Breast epithelium (tissue), 4 donors: Measurements from ENCODE around the gene APOOL. TPM values are rescaled to one million over a fixed set of nuclear protein-coding genes. Genes with fewer than 3 reads are reported as not detected.

Experiments used
- DNase-seq, 2 donors: peaks; one replicate each; pipeline ENCODE4 v3.0.0-alpha.2; 2019; ENCODE audit warnings: low spot score in 2 of 2
- H3K27ac ChIP-seq, 2 donors: fragments of 200-600 bp; sonication (generic) in 1 of 2; one replicate each; pipeline ENCODE4 v1.5.1; 2016 to 2019; ENCODE audit warnings: mild to moderate bottlenecking in 1 of 2
- H3K27me3 ChIP-seq, 2 donors: fragments of 200-600 bp; sonication (generic) in 1 of 2; one replicate each; pipeline versions ENCODE4 v1.5.1 to v1.6.0; 2017 to 2019; ENCODE audit warnings: control low read depth in 1 of 2, mild to moderate bottlenecking in 1 of 2
- H3K36me3 ChIP-seq: fragments of 200-600 bp; one replicate; pipeline ENCODE4 v1.5.1; 2019
- H3K4me1 ChIP-seq, 2 donors: fragments of 200-600 bp; sonication (generic); one replicate each; pipeline ENCODE4 v1.5.1; 2016 to 2019; ENCODE audit warnings: control low read depth in 1 of 2
- H3K4me3 ChIP-seq, 3 donors: fragments of 200-600 bp; sonication (generic); 1 replicate in 2 of 3; 2 replicates in 1 of 3; pipeline ENCODE4 v1.5.1; 2016 to 2019; ENCODE audit warnings: mild to moderate bottlenecking in 3 of 3, moderate library complexity in 2 of 3
- H3K9me3 ChIP-seq, 2 donors: fragments of 200-600 bp; sonication (generic) in 1 of 2; one replicate each; pipeline ENCODE4 v1.5.1; 2016 to 2019; ENCODE audit warnings: control low read depth in 1 of 2
- POLR2A ChIP-seq: fragments of 450-650 bp; IDR thresholded peaks from one replicate; pipeline ENCODE4 v1.6.1; 2016; ENCODE audit warnings: antibody characterized with exemption, mild to moderate bottlenecking, moderate library complexity
- POLR2AphosphoS5 ChIP-seq, 3 donors: sonication (generic); formaldehyde crosslinking; IDR thresholded peaks; one replicate each; pipeline ENCODE4 v1.6.1; 2017; ENCODE audit warnings: antibody characterized with exemption in 3 of 3
- intact Hi-C: fragments of 100-400 bp; cut with DNase I; formaldehyde crosslinking; loops from one replicate; pipeline ENCODE4 v1.15.1; 2023; ENCODE audit warnings: low total_unique reads
- total RNA-seq, 3 donors: library from RNA; depleted of rRNA; stranded (reverse); fragments of >200 nt; gene quantifications; one replicate each; pipeline ENCODE4 v1.1.0, GENCODE V29; 2016
- TF ChIP-seq, protein P1 (sequence below), 3 donors: fragments of 450-650 bp; IDR thresholded peaks; one replicate each; pipeline ENCODE4 v1.5.1; 2016 to 2017; ENCODE audit warnings: antibody characterized with exemption in 3 of 3, mild to moderate bottlenecking in 3 of 3, moderate library complexity in 3 of 3

The APOOL gene
- total RNA-seq, 3 donors from 2014 or later: 10.8 to 15.8 (median 11.5) TPM

GRCh38 chrX:85031505-85031904 lies 27.8 kb downstream of the APOOL start:
- intact Hi-C loops: no loop called here
- Histone ChIP-seq H3K4me1 (no peaks in the 10 kb centered on the region), H3K27me3 (no peaks in the 10 kb centered on the region), H3K4me3 (no peak overlapping the region), H3K9me3 (peaks cover 0 to 4% of the 10 kb centered on the region in 2 donors), H3K36me3 (no peaks in the 10 kb centered on the region), H3K27ac (no peak overlapping the region)
- DNase-seq: no peak
- TF ChIP-seq, protein P1, sequence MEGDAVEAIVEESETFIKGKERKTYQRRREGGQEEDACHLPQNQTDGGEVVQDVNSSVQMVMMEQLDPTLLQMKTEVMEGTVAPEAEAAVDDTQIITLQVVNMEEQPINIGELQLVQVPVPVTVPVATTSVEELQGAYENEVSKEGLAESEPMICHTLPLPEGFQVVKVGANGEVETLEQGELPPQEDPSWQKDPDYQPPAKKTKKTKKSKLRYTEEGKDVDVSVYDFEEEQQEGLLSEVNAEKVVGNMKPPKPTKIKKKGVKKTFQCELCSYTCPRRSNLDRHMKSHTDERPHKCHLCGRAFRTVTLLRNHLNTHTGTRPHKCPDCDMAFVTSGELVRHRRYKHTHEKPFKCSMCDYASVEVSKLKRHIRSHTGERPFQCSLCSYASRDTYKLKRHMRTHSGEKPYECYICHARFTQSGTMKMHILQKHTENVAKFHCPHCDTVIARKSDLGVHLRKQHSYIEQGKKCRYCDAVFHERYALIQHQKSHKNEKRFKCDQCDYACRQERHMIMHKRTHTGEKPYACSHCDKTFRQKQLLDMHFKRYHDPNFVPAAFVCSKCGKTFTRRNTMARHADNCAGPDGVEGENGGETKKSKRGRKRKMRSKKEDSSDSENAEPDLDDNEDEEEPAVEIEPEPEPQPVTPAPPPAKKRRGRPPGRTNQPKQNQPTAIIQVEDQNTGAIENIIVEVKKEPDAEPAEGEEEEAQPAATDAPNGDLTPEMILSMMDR (IDR thresholded peaks at IDR 0.05): no peak
- TF ChIP-seq POLR2A: no peak
- no peak for TF ChIP-seq POLR2AphosphoS5 (IDR thresholded peaks at IDR 0.05)

DNA sequence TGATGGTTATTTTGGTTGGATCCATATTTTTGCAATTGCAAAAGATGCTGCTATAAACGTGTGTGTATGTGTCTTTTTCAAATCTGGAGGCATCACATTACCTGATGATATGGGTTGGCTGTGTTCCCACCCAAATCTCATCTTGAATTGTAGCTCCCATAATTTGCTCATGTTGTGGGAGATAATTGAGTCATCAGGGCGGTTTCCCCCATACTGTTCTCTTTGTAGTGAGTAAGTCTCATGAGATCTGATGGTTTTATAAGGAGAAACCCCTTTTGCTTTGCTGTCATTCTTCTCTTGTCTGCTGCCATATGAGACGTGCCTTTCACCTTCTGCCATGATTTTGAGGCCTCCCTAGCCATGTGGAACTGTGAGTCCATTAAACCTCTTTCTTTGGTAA lies 33.4 kb downstream of the APOOL start:
- peaks cover 0 to 12% of the 10 kb centered on the region in 2 donors for H3K9me3 ChIP-seq
- no peak for DNase-seq
- H3K4me3 ChIP-seq: no peak overlapping the region
- no peaks in the 10 kb centered on the region for H3K4me1 ChIP-seq
- H3K27me3 ChIP-seq: peaks cover 0 to 6% of the 10 kb centered on the region in 2 donors
- TF ChIP-seq POLR2A (no peak), POLR2AphosphoS5 (IDR thresholded peaks at IDR 0.05) (no peak)
- TF ChIP-seq, protein P1 (IDR thresholded peaks at IDR 0.05): no peak
- intact Hi-C loops: no loop called here
- H3K36me3 ChIP-seq: no peaks in the 10 kb centered on the region
- no peak overlapping the region for H3K27ac ChIP-seq

DNA sequence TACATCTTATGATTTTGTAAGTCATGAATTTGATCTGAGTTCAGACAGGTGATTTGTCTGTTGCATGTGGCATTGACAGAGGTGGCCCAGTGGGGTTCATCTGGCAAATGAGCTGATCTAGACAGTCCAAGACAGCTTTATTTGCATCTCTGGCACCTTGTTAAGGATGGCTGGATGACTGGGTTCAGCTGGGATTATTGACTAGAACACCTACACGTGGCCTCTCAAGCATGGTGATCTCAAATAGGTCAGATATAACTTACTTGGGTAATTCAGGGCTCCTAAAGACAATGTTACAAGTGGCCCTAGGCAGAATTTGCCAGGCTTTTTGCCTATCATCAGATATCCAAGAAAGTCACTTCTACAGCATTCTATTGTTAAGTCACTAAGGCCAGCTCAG lies 48.0 kb downstream of the APOOL start:
- Histone ChIP-seq H3K4me1 (no peaks in the 10 kb centered on the region), H3K9me3 (no peaks in the 10 kb centered on the region), H3K27ac (peak overlapping the region in 1 of 2 donors; percentile 56), H3K4me3 (no peak overlapping the region), H3K27me3 (peaks cover 0 to 16% of the 10 kb centered on the region in 2 donors), H3K36me3 (no peaks in the 10 kb centered on the region)
- DNase-seq: no peak
- intact Hi-C loops: no loop called here
- TF ChIP-seq, protein P1 (IDR thresholded peaks at IDR 0.05): no peak
- TF ChIP-seq POLR2AphosphoS5 (IDR thresholded peaks at IDR 0.05): no peak
- TF ChIP-seq POLR2A: no peak

DNA sequence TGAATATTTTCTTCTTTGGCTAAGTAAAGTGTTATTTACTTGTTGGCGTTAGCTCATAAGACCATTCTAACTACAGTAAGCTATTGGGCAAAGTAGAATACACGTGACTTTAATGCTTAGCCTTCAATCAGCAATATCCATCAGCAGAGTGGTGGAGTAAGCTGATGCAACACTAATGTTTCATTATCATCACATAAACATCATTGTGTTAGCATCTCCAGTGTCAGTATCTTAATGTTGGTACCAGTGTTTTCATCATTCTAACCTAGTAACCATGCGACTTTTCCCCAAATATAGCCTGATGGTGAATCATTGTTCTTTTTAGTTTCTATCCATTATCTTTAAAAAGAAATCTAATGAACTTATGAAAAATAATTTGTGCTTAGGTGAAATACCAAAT lies 48.5 kb downstream of the APOOL start:
- no peak overlapping the region for H3K4me3 ChIP-seq
- no peaks in the 10 kb centered on the region for H3K36me3 ChIP-seq
- H3K27ac ChIP-seq: peak overlapping the region in 1 of 2 donors; percentile 56
- H3K27me3 ChIP-seq: peaks cover 0 to 16% of the 10 kb centered on the region in 2 donors
- DNase-seq: no peak
- intact Hi-C loops: no loop called here
- H3K4me1 ChIP-seq: no peaks in the 10 kb centered on the region
- TF ChIP-seq, protein P1 (IDR thresholded peaks at IDR 0.05): no peak
- TF ChIP-seq POLR2AphosphoS5 (IDR thresholded peaks at IDR 0.05) (no peak), POLR2A (no peak)
- H3K9me3 ChIP-seq: no peaks in the 10 kb centered on the region

GRCh38 chrX:85052636-85053343 lies 49.1 kb downstream of the APOOL start:
- H3K27ac ChIP-seq: no peak overlapping the region

More at GRCh38 chrX:85052636-85053343, 49.1 kb downstream of the APOOL start:
- TF ChIP-seq POLR2AphosphoS5 (IDR thresholded peaks at IDR 0.05) (no peak), POLR2A (no peak)
- TF ChIP-seq, protein P1 (IDR thresholded peaks at IDR 0.05): peak in 1 of 3 donors; percentile 15
- Histone ChIP-seq H3K27me3 (peaks cover 0 to 16% of the 10 kb centered on the region in 2 donors), H3K4me1 (no peaks in the 10 kb centered on the region), H3K9me3 (no peaks in the 10 kb centered on the region), H3K36me3 (no peaks in the 10 kb centered on the region), H3K4me3 (no peak overlapping the region)
- intact Hi-C loops: no loop called here
- no peak for DNase-seq
